H1 (cell line): ENCODE measurements around the gene RRP9. TPM values are rescaled to one million over a fixed set of nuclear protein-coding genes. Genes with fewer than 3 reads are reported as not detected.

Source experiments
- ATF2 ChIP-seq: IDR thresholded peaks from 2 replicates; pipeline ENCODE4 v1.6.1; 2012; ENCODE audit warnings: low read length, inconsistent platforms
- BACH1 ChIP-seq: IDR thresholded peaks from 2 replicates; pipeline ENCODE4 v1.6.1; 2012; ENCODE audit warnings: low read length, improper control_type of control experiment
- BCL11A ChIP-seq, 2 experiments: IDR thresholded peaks; one replicate each; pipeline ENCODE4 v1.6.1; 2011; ENCODE audit warnings: low read depth in 2 of 2, low read length in 2 of 2, mild to moderate bottlenecking in 2 of 2
- CBX5 ChIP-seq: fragments of 300-800, 300-1000 bp; sonication (generic); IDR thresholded peaks from 2 replicates; pipeline ENCODE4 v1.7.1; 2016; ENCODE audit warnings: antibody characterized with exemption, low read length, low read depth
- CBX8 ChIP-seq: fragments of 300-800, 300-1000 bp; sonication (generic); IDR thresholded peaks from 2 replicates; pipeline ENCODE4 v1.7.1; 2016; ENCODE audit warnings: low read depth, low read length, borderline replicate concordance
- CEBPB ChIP-seq: IDR thresholded peaks from 2 replicates; pipeline ENCODE4 v1.6.1; 2012; ENCODE audit warnings: low read depth, low read length
- E2F6 ChIP-seq: IDR thresholded peaks from 2 replicates; pipeline ENCODE4 v1.6.1; 2012; ENCODE audit warnings: inconsistent platforms
- EGR1 ChIP-seq: IDR thresholded peaks from 2 replicates; pipeline ENCODE4 v1.6.1; 2011; ENCODE audit warnings: low read depth, low read length, borderline replicate concordance
- EZH2 ChIP-seq: fragments of 200-600 bp; sonication (generic); IDR thresholded peaks from 2 replicates; pipeline ENCODE4 v1.7.1; 2012; ENCODE audit warnings: low read depth, mild to moderate bottlenecking, moderate library complexity, low read length, inconsistent platforms; ENCODE audit not compliant: severe bottlenecking
- FOSL1 ChIP-seq: IDR thresholded peaks from 2 replicates; pipeline ENCODE4 v1.6.1; 2011; ENCODE audit warnings: mild to moderate bottlenecking, low read depth, low read length, moderate library complexity; ENCODE audit not compliant: insufficient read depth
- KDM5A ChIP-seq: fragments of 200-600 bp; IDR thresholded peaks from 2 replicates; pipeline ENCODE4 v1.7.1; 2012; ENCODE audit warnings: mild to moderate bottlenecking, low read length, inconsistent platforms, mixed read lengths
- PHF8 ChIP-seq: fragments of 200-600 bp; sonication (generic); conservative IDR thresholded peaks from 2 replicates; pipeline ENCODE4 v1.7.1; 2012; ENCODE audit warnings: low read depth, mild to moderate bottlenecking, inconsistent platforms, low read length, moderate library complexity
- RBBP5 ChIP-seq: IDR thresholded peaks from 2 replicates; pipeline ENCODE4 v1.7.1; 2012; ENCODE audit warnings: low read depth, mild to moderate bottlenecking, inconsistent platforms, low read length, moderate library complexity, borderline replicate concordance
- RXRA ChIP-seq: IDR thresholded peaks from 2 replicates; pipeline ENCODE4 v1.6.1; 2011; ENCODE audit warnings: low read depth, mild to moderate bottlenecking, low read length, moderate library complexity; ENCODE audit not compliant: insufficient read depth
- SAP30 ChIP-seq: fragments of 300-600 bp; sonication (generic); IDR thresholded peaks from 2 replicates; pipeline ENCODE4 v1.7.1; 2012; ENCODE audit warnings: low read length, moderate library complexity, mild to moderate bottlenecking, inconsistent platforms; ENCODE audit not compliant: insufficient read depth, insufficient replicate concordance
- SIX5 ChIP-seq: IDR thresholded peaks from 2 replicates; pipeline ENCODE4 v1.6.1; 2011; ENCODE audit warnings: mild to moderate bottlenecking, low read depth, low read length
- SP1 ChIP-seq: IDR thresholded peaks from 2 replicates; pipeline ENCODE4 v1.6.1; 2011; ENCODE audit warnings: low read depth, low read length
- TAF7 ChIP-seq: optimal IDR thresholded peaks from 2 replicates; pipeline ENCODE3; 2011; ENCODE audit warnings: low read depth, mild to moderate bottlenecking, inconsistent platforms, low read length, moderate library complexity, borderline replicate concordance
- TEAD4 ChIP-seq: IDR thresholded peaks from 2 replicates; pipeline ENCODE4 v1.6.1; 2012; ENCODE audit warnings: low read depth, low read length, inconsistent platforms, mixed read lengths
- YY1 ChIP-seq: IDR thresholded peaks from 2 replicates; pipeline ENCODE4 v1.6.1; 2011; ENCODE audit warnings: low read depth, mild to moderate bottlenecking, low read length
- ZNF274 ChIP-seq: IDR thresholded peaks from 2 replicates; pipeline ENCODE4 v1.7.0; 2012; ENCODE audit warnings: low read length, borderline replicate concordance; ENCODE audit errors: extremely low read depth
- polyA plus RNA-seq, 7 experiments: library from polyadenylated mRNA; depleted of rRNA in 3 of 7; stranded (reverse) in 5 of 7; unstranded in 2 of 7; fragments of >200 nt in 5 of 7; fragments of 200-250 nt in 2 of 7; gene quantifications; 1 replicate in 5 of 7; 2 replicates in 1 of 7; 4 replicates in 1 of 7; pipeline versions ENCODE4 v1.2.1 to v1.2.3, GENCODE V29; 2011 to 2013; ENCODE audit warnings: missing spikeins in 2 of 7, mixed read lengths in 2 of 7
- total RNA-seq: library from RNA; stranded (reverse); fragmentation: NEBNext Ultra II Directional; extraction: Animal tissue kit (Norgen Biotek cat#: 25700); gene quantifications from 2 replicates; pipeline ENCODE4 v1.2.1, GENCODE V29; 2021

RRP9 gene
- total and polyA plus RNA-seq, 2 of the 8 experiments (the other 6 are each of a cell fraction or from before 2014, with no cell fraction given): 55.6 to 68.9 TPM

- TF ChIP-seq SIX5: no peak
- TF ChIP-seq FOSL1: no peak
- no peak for TF ChIP-seq EZH2
- peak; percentile 86 for TF ChIP-seq PHF8
- no peak for TF ChIP-seq KDM5A
- 0 out of 2 replicates have a peak, but pooled peaks have one; percentile 19 for TF ChIP-seq EGR1
- 0 out of 2 replicates have a peak, but pooled peaks have one; percentile 65 for TF ChIP-seq RXRA
- no peak for TF ChIP-seq TEAD4
- TF ChIP-seq CEBPB: no peak
- TF ChIP-seq SAP30: peak; percentile 12
- TF ChIP-seq BCL11A (IDR thresholded peaks at IDR 0.05; ENCODE audit: low read depth in 2 of 2, low read length in 2 of 2): no peak
- TF ChIP-seq ZNF274: no peak
- no peak for TF ChIP-seq TAF7
- TF ChIP-seq CBX8: no peak
- TF ChIP-seq SP1: peak; percentile 90
- TF ChIP-seq BACH1: peak; percentile 11; the same call in 1 of the 2 replicates
- TF ChIP-seq E2F6: peak; percentile 39; the same call in 1 of the 2 replicates
- TF ChIP-seq CBX5: no peak
- TF ChIP-seq ATF2: no peak
- TF ChIP-seq RBBP5: no peak
- no peak; the same call in 1 of the 2 replicates for TF ChIP-seq YY1
These were observed at the start of gene RRP9, which contains the start of gene PARP3 (continued) for GRCh38 chr3:51941798-51942602.
